ENCODE results near the gene TCF20. TPM values are rescaled to one million over a fixed set of nuclear protein-coding genes. Genes with fewer than 3 reads are reported as not detected.
A peak's percentile ranks its signal among the peaks of the same experiment; 100 is the strongest.

Gene TCF20
- polyA plus RNA-seq, 3 donors, result 0.67 to 11.1 (median 0.99) TPM

DNA sequence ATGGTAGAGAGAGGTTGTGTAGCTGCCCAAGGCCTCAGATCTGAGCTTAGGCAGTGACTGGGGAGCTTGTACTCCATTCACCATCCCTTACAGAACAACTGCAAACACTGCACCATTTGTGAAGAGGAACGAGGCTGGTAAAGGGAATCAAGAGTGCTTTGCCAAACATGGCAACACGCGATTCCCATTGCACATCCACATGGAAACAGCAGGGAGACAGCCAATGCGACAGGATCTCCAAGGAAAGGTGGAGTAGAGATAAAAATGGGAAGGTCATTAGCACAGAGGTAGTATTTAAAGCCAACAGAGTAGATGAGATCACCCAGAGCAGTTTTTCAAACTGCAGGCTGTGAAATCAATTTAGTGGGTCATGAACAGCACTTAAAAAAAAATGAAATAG is 42.0 kb downstream of the TCF20 start:
- 100% methylated on average over 1 of the region's 4 CpGs for WGBS (ENCODE audit: insufficient coverage)
- no peak for DNase-seq
- Mint-ChIP-seq H3K4me3 (no peak overlapping the region), H3K27me3 (ENCODE audit: low read depth in 3 of 3) (peaks cover 0 to 2% (median 0%) of the 10 kb centered on the region in 3 donors), H3K4me1 (peaks cover 23% of the 10 kb centered on the region), H3K36me3 (no peaks in the 10 kb centered on the region), H3K9me3 (no peaks in the 10 kb centered on the region), H3K27ac (no peak overlapping the region)
- H3K27ac ChIP-seq (ENCODE audit: low read depth in 1 of 2, low read length in 2 of 2), result no peak overlapping the region
- peaks cover 87% of the 10 kb centered on the region for H3K79me2 ChIP-seq (ENCODE audit: insufficient read depth, low read length)
- no peak overlapping the region for H3K4me3 ChIP-seq (replicated peaks in 1 of 3; ENCODE audit: low read depth in 2 of 3, low read length in 3 of 3)
- H4K20me1 ChIP-seq (ENCODE audit: insufficient read depth, low read length), result peaks cover 96% of the 10 kb centered on the region
- no peak overlapping the region for H3K9ac ChIP-seq (ENCODE audit: insufficient read depth, low read length, poor library complexity, severe bottlenecking)
- H3K4me2 ChIP-seq (replicated peaks; ENCODE audit: extremely low read depth, low read length, poor library complexity, severe bottlenecking), result no peak overlapping the region
- H3K9me3 ChIP-seq (replicated peaks in 1 of 2; ENCODE audit: control insufficient read depth in 1 of 2, insufficient read depth in 1 of 2, low read length in 2 of 2), result no peaks in the 10 kb centered on the region
- H3K27me3 ChIP-seq (ENCODE audit: control insufficient read depth in 2 of 2, insufficient read depth in 2 of 2, low read length in 2 of 2), result no peaks in the 10 kb centered on the region
- peaks cover 13 to 14% of the 10 kb centered on the region in 2 donors for H3K4me1 ChIP-seq (ENCODE audit: control insufficient read depth in 1 of 2, insufficient read depth in 2 of 2, low read length in 2 of 2)
- TF ChIP-seq, protein P1, sequence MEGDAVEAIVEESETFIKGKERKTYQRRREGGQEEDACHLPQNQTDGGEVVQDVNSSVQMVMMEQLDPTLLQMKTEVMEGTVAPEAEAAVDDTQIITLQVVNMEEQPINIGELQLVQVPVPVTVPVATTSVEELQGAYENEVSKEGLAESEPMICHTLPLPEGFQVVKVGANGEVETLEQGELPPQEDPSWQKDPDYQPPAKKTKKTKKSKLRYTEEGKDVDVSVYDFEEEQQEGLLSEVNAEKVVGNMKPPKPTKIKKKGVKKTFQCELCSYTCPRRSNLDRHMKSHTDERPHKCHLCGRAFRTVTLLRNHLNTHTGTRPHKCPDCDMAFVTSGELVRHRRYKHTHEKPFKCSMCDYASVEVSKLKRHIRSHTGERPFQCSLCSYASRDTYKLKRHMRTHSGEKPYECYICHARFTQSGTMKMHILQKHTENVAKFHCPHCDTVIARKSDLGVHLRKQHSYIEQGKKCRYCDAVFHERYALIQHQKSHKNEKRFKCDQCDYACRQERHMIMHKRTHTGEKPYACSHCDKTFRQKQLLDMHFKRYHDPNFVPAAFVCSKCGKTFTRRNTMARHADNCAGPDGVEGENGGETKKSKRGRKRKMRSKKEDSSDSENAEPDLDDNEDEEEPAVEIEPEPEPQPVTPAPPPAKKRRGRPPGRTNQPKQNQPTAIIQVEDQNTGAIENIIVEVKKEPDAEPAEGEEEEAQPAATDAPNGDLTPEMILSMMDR (IDR thresholded peaks at IDR 0.05), result no peak
- H3K36me3 ChIP-seq (replicated peaks in 1 of 2; ENCODE audit: control insufficient read depth in 1 of 2, insufficient read depth in 2 of 2, low read length in 2 of 2), result no peaks in the 10 kb centered on the region
- intact Hi-C loops (cut with micrococcal nuclease), result no loop called here
- H2AFZ ChIP-seq (ENCODE audit: insufficient read depth, low read depth, low read length, poor library complexity, severe bottlenecking), result no peak overlapping the region

DNA sequence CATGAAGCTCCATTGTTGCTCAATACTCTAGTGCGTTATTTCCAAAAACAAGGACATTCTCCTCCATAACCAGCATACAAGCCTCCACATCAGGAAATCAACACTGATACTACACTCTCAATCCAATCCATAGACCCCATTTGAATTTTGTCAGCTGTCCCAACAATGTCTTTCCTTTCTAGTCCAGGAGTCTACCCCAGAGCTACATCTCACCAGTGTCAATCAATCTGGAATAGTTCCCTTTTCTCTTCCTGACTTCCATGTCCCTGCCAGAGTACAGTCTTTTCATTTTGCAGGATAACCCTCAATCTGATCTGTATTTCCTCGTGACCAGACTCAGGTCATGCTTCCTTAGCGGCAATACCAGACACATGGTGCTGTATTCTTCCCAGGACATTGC is 43.0 kb downstream of the TCF20 start:
- TF ChIP-seq, protein P1 (IDR thresholded peaks at IDR 0.05), result no peak
- DNase-seq, result peak in 1 of 3 donors; percentile 8
- H3K9me3 ChIP-seq (replicated peaks in 1 of 2; ENCODE audit: control insufficient read depth in 1 of 2, insufficient read depth in 1 of 2, low read length in 2 of 2), result no peaks in the 10 kb centered on the region
- no peak overlapping the region for H3K4me3 ChIP-seq (replicated peaks in 1 of 3; ENCODE audit: low read depth in 2 of 3, low read length in 3 of 3)
- peaks cover 13 to 14% of the 10 kb centered on the region in 2 donors for H3K4me1 ChIP-seq (ENCODE audit: control insufficient read depth in 1 of 2, insufficient read depth in 2 of 2, low read length in 2 of 2)
- Mint-ChIP-seq H3K9me3 (no peaks in the 10 kb centered on the region), H3K27me3 (ENCODE audit: low read depth in 3 of 3) (peaks cover 0 to 2% (median 0%) of the 10 kb centered on the region in 3 donors), H3K4me3 (no peak overlapping the region), H3K27ac (peak overlapping the region in 1 of 7 donors; percentile 79), H3K4me1 (peaks cover 25% of the 10 kb centered on the region), H3K36me3 (no peaks in the 10 kb centered on the region)
- H4K20me1 ChIP-seq (ENCODE audit: insufficient read depth, low read length), result peaks cover 96% of the 10 kb centered on the region
- H3K79me2 ChIP-seq (ENCODE audit: insufficient read depth, low read length), result peaks cover 87% of the 10 kb centered on the region
- H3K36me3 ChIP-seq (replicated peaks in 1 of 2; ENCODE audit: control insufficient read depth in 1 of 2, insufficient read depth in 2 of 2, low read length in 2 of 2), result no peaks in the 10 kb centered on the region
- H2AFZ ChIP-seq (ENCODE audit: insufficient read depth, low read depth, low read length, poor library complexity, severe bottlenecking), result no peak overlapping the region
- peak overlapping the region in 1 of 2 donors; percentile 37 for H3K27ac ChIP-seq (ENCODE audit: low read depth in 1 of 2, low read length in 2 of 2)
- 44% methylated on average over 3 of the region's 3 CpGs for WGBS (ENCODE audit: insufficient coverage)
- intact Hi-C loops (cut with micrococcal nuclease), result no loop called here
- H3K9ac ChIP-seq (ENCODE audit: insufficient read depth, low read length, poor library complexity, severe bottlenecking), result no peak overlapping the region
- H3K4me2 ChIP-seq (replicated peaks; ENCODE audit: extremely low read depth, low read length, poor library complexity, severe bottlenecking), result no peak overlapping the region
- H3K27me3 ChIP-seq (ENCODE audit: control insufficient read depth in 2 of 2, insufficient read depth in 2 of 2, low read length in 2 of 2), result no peaks in the 10 kb centered on the region
